Bronchial epithelial cell (primary cell): Measurements from ENCODE around the gene ERCC4. TPM values are rescaled to one million over a fixed set of nuclear protein-coding genes. Genes with fewer than 3 reads are reported as not detected.
A peak's percentile ranks its signal among the peaks of the same experiment; 100 is the strongest.
"Not testable (repeated sequence)": the region's sequence is repeated elsewhere in the genome, so short reads cannot be mapped to it uniquely, and the experiment has no call there.

ENCODE experiments used
- DNase-seq: peaks from one replicate; pipeline ENCODE4 v3.0.0-alpha.2; 2010; ENCODE audit warnings: low read depth
- FAIRE-seq: peaks from 2 replicates; lab custom pipeline; 2011; peaks lifted over from hg19 to GRCh38; lab: Jason Lieb, UNC
- H3K27me3 ChIP-seq: 2 replicates; pipeline ENCODE4 v1.5.1; 2011; ENCODE audit warnings: low read length; ENCODE audit not compliant: control insufficient read depth, insufficient read depth
- H3K36me3 ChIP-seq: 2 replicates; pipeline ENCODE4 v1.5.1; 2011; ENCODE audit warnings: low read length; ENCODE audit not compliant: control insufficient read depth, insufficient read depth
- H3K4me3 ChIP-seq: 2 replicates; pipeline ENCODE4 v1.5.1; 2011; ENCODE audit warnings: mild to moderate bottlenecking, low read depth, low read length, control low read depth
- total RNA-seq: library from RNA; depleted of rRNA; stranded (reverse); fragments of >200 nt; gene quantifications from 2 replicates; pipeline ENCODE4 v1.2.1, GENCODE V29; 2014
- TF ChIP-seq, protein P1 (sequence below): IDR thresholded peaks from 2 replicates; pipeline ENCODE4 v1.5.1; 2011; ENCODE audit warnings: mild to moderate bottlenecking, moderate library complexity, low read length, control low read depth, inconsistent platforms; ENCODE audit not compliant: insufficient read depth, severe bottlenecking

ERCC4 gene
- total RNA-seq, 1 donor from 2014 or later, result 3.9 TPM

DNA sequence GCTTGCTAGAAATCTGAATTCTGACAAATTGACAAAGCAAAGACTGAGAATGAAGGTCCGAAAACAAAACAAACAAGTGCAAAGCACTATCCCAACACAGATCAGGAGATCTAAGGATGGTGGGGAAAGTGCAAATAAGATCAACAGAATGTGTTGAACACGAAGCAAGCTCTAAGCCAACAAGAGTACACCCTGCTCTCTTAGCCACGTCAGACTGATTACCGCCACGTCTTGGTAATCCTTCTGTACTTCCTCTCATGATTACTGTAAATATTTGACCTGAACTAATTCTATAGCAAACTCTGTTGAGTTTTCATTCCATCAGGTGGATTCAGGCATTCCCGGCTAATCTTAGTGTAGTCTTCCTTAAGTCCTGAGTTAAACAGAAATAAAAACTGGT, 34.3 kb upstream of the ERCC4 start:
- no peak for DNase-seq
- H3K4me3 ChIP-seq, result no peak overlapping the region
- no peaks in the 10 kb centered on the region for H3K36me3 ChIP-seq
- TF ChIP-seq, protein P1, sequence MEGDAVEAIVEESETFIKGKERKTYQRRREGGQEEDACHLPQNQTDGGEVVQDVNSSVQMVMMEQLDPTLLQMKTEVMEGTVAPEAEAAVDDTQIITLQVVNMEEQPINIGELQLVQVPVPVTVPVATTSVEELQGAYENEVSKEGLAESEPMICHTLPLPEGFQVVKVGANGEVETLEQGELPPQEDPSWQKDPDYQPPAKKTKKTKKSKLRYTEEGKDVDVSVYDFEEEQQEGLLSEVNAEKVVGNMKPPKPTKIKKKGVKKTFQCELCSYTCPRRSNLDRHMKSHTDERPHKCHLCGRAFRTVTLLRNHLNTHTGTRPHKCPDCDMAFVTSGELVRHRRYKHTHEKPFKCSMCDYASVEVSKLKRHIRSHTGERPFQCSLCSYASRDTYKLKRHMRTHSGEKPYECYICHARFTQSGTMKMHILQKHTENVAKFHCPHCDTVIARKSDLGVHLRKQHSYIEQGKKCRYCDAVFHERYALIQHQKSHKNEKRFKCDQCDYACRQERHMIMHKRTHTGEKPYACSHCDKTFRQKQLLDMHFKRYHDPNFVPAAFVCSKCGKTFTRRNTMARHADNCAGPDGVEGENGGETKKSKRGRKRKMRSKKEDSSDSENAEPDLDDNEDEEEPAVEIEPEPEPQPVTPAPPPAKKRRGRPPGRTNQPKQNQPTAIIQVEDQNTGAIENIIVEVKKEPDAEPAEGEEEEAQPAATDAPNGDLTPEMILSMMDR, result no peak
- H3K27me3 ChIP-seq, result no peaks in the 10 kb centered on the region
- no peak for FAIRE-seq

DNA sequence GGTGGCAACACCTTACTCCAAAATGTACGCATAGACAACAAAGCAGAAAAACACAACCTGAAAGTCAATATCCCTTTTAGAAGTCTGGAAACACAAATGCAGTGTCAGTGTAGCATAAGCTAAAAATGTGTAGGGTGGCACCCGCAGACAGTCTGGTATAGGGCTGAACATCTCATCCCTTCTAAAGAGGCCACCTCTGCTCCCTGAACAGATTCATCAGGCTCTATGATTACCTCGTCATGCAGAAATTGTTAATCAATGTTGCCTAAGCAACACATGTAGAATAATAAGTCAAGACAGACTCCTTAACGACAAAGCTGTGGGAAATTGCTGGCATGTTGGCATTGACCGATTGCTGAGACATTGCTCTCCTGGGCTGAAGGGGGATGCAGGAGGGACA, 33.3 kb upstream of the ERCC4 start:
- Histone ChIP-seq H3K27me3 (no peaks in the 10 kb centered on the region), H3K36me3 (no peaks in the 10 kb centered on the region), H3K4me3 (no peak overlapping the region)
- FAIRE-seq (no peak), DNase-seq (no peak)
- TF ChIP-seq, protein P1, result no peak

DNA sequence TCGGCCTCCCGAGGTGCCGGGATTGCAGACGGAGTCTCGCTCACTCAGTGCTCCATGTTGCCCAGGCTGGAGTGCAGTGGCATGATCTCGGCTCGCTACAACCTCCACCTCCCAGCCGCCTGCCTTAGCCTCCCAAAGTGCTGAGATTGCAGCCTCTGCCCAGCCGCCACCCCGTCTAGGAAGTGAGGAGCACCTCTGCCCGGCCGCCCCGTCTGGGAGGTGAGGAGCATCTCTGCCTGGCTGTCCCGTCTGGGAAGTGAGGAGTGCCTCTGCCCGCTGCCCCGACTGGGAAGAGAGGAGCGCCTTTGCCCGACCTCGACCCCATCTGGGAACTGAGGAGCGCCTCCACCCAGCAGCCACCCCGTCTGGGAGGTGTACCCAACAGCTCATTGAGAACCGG, 30.6 kb upstream of the ERCC4 start:
- not testable (repeated sequence) for FAIRE-seq, H3K4me3 ChIP-seq, H3K36me3 ChIP-seq, DNase-seq, H3K27me3 ChIP-seq

DNA sequence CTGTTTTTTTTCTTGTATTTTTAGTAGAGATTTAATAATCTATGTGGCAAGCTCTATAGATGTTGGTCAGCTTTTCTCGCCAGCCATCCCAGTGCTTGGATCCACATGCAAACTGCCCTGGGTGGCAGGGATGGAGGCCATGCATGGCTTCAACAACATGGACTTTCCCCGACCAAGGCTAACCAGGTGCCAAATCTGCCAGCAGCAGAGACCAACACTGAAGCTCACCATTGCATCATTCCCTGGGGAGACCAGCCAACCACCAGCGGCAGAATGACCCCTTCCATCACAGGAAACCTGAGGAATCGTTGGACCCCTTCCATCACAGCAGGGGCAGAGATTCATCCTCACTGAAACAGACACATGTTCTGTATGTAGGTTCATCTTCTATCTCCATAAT, 27.7 kb upstream of the ERCC4 start:
- Histone ChIP-seq H3K36me3 (no peaks in the 10 kb centered on the region), H3K4me3 (no peak overlapping the region), H3K27me3 (no peaks in the 10 kb centered on the region)
- FAIRE-seq (no peak), DNase-seq (no peak)
- TF ChIP-seq, protein P1, result no peak

DNA sequence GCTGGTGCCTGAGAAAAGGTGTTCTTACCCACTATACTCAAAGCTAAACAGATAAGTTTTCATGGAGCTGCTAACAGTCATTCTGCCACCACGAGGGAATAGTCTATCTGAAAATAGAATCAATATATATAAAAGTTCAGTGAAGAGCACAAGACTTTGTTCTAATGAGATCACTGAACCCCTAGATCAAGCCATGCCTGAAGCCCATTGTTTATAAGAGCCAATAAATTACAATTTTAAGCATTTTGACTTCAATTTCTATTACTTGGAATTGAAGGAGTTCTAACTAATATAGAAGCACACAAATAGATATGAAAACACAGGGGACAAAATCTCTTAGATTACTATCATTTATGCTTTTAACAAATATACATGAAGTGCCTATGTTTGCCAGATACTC, 24.4 kb upstream of the ERCC4 start:
- FAIRE-seq (no peak), DNase-seq (no peak)
- no peak overlapping the region for H3K4me3 ChIP-seq
- no peaks in the 10 kb centered on the region for H3K36me3 ChIP-seq
- TF ChIP-seq, protein P1, result no peak
- H3K27me3 ChIP-seq, result no peaks in the 10 kb centered on the region

DNA sequence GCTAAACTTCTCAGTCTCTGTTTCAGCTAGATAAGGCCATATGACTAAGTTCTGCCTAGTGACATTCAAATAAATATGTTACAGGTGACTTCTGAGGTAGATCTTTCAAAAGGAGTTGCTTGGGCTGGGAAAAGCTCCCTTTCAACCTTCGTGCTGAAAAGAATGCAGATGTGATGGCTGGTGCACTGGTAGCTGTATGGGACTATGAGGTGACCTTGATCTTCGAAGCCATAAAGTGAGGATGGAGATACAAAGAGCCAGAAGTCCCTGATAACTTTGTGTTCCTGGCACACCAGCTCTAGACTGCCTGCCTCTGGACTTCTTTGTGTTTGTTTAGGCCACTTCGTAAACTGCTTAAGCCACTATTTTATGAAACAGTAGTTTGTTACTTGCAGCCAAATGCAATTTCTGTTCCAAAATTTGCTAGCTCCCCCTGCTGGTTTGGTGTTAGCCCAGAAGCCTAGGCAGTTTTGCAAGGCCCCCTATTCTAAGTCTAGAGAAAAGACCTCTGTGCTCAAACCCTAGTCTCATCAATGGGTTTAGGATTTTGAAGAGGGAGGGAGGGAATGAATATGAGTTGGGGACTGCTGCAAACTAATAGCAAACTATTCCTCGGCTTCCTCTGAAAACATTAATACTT, 23.3 kb upstream of the ERCC4 start:
- Histone ChIP-seq H3K36me3 (no peaks in the 10 kb centered on the region), H3K4me3 (no peak overlapping the region), H3K27me3 (no peaks in the 10 kb centered on the region)
- no peak for DNase-seq
- TF ChIP-seq, protein P1, result peak; percentile 12
- no peak for FAIRE-seq
